HG03039 (cell line): ENCODE data around the gene EXOSC6.
A peak's percentile ranks its signal among the peaks of the same experiment; 100 is the strongest.
"Not testable (repeated sequence)": the region's sequence is repeated elsewhere in the genome, so short reads cannot be mapped to it uniquely, and the experiment has no call there.

ENCODE experiments used
- ATAC-seq: cut with Tn5 transposase; IDR thresholded peaks from one replicate; pipeline ENCODE4 v1.9.1; 2021; ENCODE audit warnings: mild to moderate bottlenecking, moderate library complexity; ENCODE audit not compliant: unreplicated experiment

EXOSC6 gene

GRCh38 chr16:70251629-70252354, at the start of gene EXOSC6:
Gene EXOSC6, minus strand, starts transcription at chr16:70251940. Its CDS starts 40 bp downstream, at chr16:70251900.
- peak; percentile 68 for ATAC-seq

- ATAC-seq, result no peak
These were observed 49.4 kb upstream of the EXOSC6 start for GRCh38 chr16:70301121-70301520.

GRCh38 chr16:70298988-70299938, 47.5 kb upstream of the EXOSC6 start, which contains the start of gene DDX19B:
Gene DDX19B, plus strand, starts transcription at chr16:70299186. Its CDS starts 112 bp downstream, at chr16:70299298.
- ATAC-seq, result peak; percentile 72

- no peak for ATAC-seq
These were observed 43.9 kb upstream of the EXOSC6 start for GRCh38 chr16:70295634-70296033.

- no peak for ATAC-seq
These were observed 42.8 kb upstream of the EXOSC6 start for GRCh38 chr16:70294385-70295025.

- not testable (repeated sequence) for ATAC-seq
These were observed 40.4 kb upstream of the EXOSC6 start for GRCh38 chr16:70292148-70292547.

GRCh38 chr16:70290949-70291519, 39.3 kb upstream of the EXOSC6 start:
- ATAC-seq, result no peak

- peak; percentile 97 for ATAC-seq
These were observed 37.7 kb upstream of the EXOSC6 start, which contains the start of gene AARS1 for GRCh38 chr16:70289229-70290094. Gene AARS1, minus strand, starts transcription at chr16:70289506. Its CDS starts 6,743 bp downstream, at chr16:70282763.

GRCh38 chr16:70287304-70287971, 35.7 kb upstream of the EXOSC6 start:
- ATAC-seq, result not testable (repeated sequence)

- ATAC-seq, result no peak
These were observed 24.7 kb upstream of the EXOSC6 start for GRCh38 chr16:70276392-70276791.

- ATAC-seq, result no peak
These were observed 20.0 kb upstream of the EXOSC6 start for GRCh38 chr16:70271696-70272095.

- ATAC-seq, result no peak
These were observed 18.4 kb upstream of the EXOSC6 start for GRCh38 chr16:70270176-70270575.

GRCh38 chr16:70269471-70269870, 17.7 kb upstream of the EXOSC6 start:
- no peak for ATAC-seq

- ATAC-seq, result not testable (repeated sequence)
These were observed 16.2 kb upstream of the EXOSC6 start for GRCh38 chr16:70267922-70268321.

- ATAC-seq, result no peak
These were observed 15.8 kb upstream of the EXOSC6 start for GRCh38 chr16:70267516-70267915.

- not testable (repeated sequence) for ATAC-seq
These were observed 8.2 kb upstream of the EXOSC6 start for GRCh38 chr16:70259903-70260302.

- ATAC-seq, result no peak
These were observed 7.2 kb upstream of the EXOSC6 start for GRCh38 chr16:70258946-70259345.

GRCh38 chr16:70258065-70258464, 6.3 kb upstream of the EXOSC6 start:
- ATAC-seq, result no peak

- no peak for ATAC-seq
These were observed 5.7 kb upstream of the EXOSC6 start for GRCh38 chr16:70257391-70257790.
